Endothelial cell of umbilical vein (primary cell): ENCODE results near the gene MELTF.

Experiments used
- CTCF ChIP-seq, 2 donors: IDR thresholded peaks; 1 replicate in 1 of 2; 2 replicates in 1 of 2; pipeline ENCODE4 v1.5.1; 2011; ENCODE audit warnings: low read length in 2 of 2, mild to moderate bottlenecking in 2 of 2, moderate library complexity in 2 of 2, control low read depth in 1 of 2, inconsistent platforms in 1 of 2, low read depth in 1 of 2; ENCODE audit not compliant: insufficient read depth in 1 of 2; ENCODE audit errors: extremely low read depth in 1 of 2
- EZH2 ChIP-seq: IDR thresholded peaks from 2 replicates; pipeline ENCODE4 v1.6.1; 2012; ENCODE audit warnings: borderline replicate concordance, low read depth, mild to moderate bottlenecking, moderate library complexity, low read length, inconsistent platforms; ENCODE audit not compliant: severe bottlenecking
- FOS ChIP-seq: IDR thresholded peaks from 2 replicates; pipeline ENCODE4 v1.6.1; 2011; ENCODE audit warnings: mild to moderate bottlenecking, low read length, moderate library complexity, borderline replicate concordance; ENCODE audit not compliant: insufficient read depth
- JUN ChIP-seq: IDR thresholded peaks from 2 replicates; pipeline ENCODE4 v1.6.1; 2011; ENCODE audit warnings: borderline replicate concordance, low read depth; ENCODE audit not compliant: insufficient read length, insufficient read depth
- MAX ChIP-seq: IDR thresholded peaks from 2 replicates; pipeline ENCODE4 v1.6.1; 2011; ENCODE audit not compliant: insufficient read depth, insufficient read length
- POLR2A ChIP-seq: IDR thresholded peaks from 2 replicates; pipeline ENCODE4 v1.6.1; 2012; ENCODE audit warnings: low read depth, mild to moderate bottlenecking, control low read depth, low read length
- POLR2AphosphoS5 ChIP-seq: IDR thresholded peaks from 2 replicates; pipeline ENCODE4 v1.6.1; 2012; ENCODE audit warnings: low read depth, mild to moderate bottlenecking, control low read depth, low read length, moderate library complexity; ENCODE audit not compliant: insufficient read depth

GRCh38 chr3:196971094-196971698, 58.4 kb downstream of the MELTF start:
- no peak for TF ChIP-seq POLR2AphosphoS5
- no peak for TF ChIP-seq EZH2
- TF ChIP-seq CTCF (IDR thresholded peaks at IDR 0.05; ENCODE audit: extremely low read depth in 1 of 2, insufficient read depth in 1 of 2, low read depth in 1 of 2, low read length in 2 of 2): no peak
- no peak for TF ChIP-seq POLR2A
- no peak for TF ChIP-seq JUN
- no peak for TF ChIP-seq FOS
- no peak for TF ChIP-seq MAX
